A673 (cell line): Measurements from ENCODE around the gene KCNQ1.

Experiments
- EZH2 ChIP-seq: fragments of 200-600 bp; sonication (generic); IDR thresholded peaks from 2 replicates; pipeline ENCODE4 v1.6.1; 2017; ENCODE audit warnings: borderline replicate concordance, low read depth, mild to moderate bottlenecking, mixed read lengths, antibody characterized with exemption, low read length; ENCODE audit not compliant: poor library complexity, severe bottlenecking
- TF ChIP-seq, protein P1 (sequence below): fragments of 300-800, 200-600 bp; sonication (generic); conservative IDR thresholded peaks from 2 replicates; pipeline ENCODE4 v1.5.1; 2017; ENCODE audit warnings: low read depth, mild to moderate bottlenecking, antibody characterized with exemption, low read length, moderate library complexity, mixed read lengths

DNA sequence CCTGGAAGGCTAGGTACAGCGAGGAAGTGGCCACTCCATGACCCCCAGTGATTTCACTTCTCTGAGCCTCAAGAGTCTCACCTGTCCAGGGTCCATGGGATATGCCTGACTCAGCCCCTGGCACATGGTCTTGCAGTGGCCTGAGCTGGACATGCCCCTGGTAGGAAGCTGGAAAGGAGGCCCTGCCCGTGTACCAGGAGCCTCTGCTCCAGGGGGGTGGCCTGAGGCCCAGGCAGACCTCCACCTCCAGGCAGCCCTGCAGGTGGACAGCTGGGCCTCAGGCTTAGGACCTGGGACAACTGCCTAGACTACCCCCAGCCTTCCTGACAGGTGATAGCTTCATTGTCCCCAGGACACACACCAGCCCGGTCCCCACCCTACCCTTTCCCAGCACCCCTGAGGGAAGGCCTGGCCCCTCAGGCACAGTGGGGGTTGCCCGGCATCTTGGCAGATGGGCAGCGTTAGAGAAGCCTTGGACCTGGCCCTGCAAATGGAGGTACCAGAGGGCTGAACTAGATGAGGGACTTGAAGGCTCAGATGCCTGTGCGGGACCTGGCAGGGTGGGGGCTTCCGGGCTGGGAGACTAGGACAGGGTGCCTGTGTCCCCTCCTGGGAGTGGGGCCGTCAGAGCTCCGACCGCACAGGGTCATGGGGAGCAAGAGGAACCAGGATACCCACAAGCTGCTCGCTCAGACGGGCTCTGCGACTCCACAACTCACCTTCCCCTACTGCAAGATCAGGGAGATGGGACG lies 387.1 kb downstream of the KCNQ1 start:
- TF ChIP-seq EZH2, result no peak
- TF ChIP-seq, protein P1, sequence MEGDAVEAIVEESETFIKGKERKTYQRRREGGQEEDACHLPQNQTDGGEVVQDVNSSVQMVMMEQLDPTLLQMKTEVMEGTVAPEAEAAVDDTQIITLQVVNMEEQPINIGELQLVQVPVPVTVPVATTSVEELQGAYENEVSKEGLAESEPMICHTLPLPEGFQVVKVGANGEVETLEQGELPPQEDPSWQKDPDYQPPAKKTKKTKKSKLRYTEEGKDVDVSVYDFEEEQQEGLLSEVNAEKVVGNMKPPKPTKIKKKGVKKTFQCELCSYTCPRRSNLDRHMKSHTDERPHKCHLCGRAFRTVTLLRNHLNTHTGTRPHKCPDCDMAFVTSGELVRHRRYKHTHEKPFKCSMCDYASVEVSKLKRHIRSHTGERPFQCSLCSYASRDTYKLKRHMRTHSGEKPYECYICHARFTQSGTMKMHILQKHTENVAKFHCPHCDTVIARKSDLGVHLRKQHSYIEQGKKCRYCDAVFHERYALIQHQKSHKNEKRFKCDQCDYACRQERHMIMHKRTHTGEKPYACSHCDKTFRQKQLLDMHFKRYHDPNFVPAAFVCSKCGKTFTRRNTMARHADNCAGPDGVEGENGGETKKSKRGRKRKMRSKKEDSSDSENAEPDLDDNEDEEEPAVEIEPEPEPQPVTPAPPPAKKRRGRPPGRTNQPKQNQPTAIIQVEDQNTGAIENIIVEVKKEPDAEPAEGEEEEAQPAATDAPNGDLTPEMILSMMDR, result no peak
